Measurements from ENCODE around the gene SLC35E1. TPM values are rescaled to one million over a fixed set of nuclear protein-coding genes. Genes with fewer than 3 reads are reported as not detected.

SLC35E1 gene
- total and polyA plus RNA-seq, 2 experiments from 2014 or later: 17.0 to 30.3 TPM

DNA sequence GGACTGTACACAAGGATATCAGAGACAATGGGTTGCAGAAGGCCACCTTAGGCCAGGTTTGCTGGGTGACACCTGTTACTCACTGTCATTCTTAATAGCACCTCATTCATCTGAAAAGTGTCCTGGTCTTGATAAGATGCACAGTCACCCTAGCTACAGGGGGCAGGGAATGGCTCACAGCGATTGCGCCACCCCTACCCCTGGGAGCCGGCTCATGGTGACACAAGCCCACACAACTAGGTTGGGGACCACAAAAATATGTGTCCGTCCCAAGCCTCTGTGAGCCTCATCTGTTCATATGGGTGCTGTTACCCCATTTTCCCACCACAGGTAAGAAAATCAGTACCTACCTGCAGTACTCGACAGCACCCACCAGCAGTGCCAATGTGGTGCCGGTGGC is 32.4 kb upstream of the SLC35E1 start (continued):
- TF ChIP-seq, protein P1, sequence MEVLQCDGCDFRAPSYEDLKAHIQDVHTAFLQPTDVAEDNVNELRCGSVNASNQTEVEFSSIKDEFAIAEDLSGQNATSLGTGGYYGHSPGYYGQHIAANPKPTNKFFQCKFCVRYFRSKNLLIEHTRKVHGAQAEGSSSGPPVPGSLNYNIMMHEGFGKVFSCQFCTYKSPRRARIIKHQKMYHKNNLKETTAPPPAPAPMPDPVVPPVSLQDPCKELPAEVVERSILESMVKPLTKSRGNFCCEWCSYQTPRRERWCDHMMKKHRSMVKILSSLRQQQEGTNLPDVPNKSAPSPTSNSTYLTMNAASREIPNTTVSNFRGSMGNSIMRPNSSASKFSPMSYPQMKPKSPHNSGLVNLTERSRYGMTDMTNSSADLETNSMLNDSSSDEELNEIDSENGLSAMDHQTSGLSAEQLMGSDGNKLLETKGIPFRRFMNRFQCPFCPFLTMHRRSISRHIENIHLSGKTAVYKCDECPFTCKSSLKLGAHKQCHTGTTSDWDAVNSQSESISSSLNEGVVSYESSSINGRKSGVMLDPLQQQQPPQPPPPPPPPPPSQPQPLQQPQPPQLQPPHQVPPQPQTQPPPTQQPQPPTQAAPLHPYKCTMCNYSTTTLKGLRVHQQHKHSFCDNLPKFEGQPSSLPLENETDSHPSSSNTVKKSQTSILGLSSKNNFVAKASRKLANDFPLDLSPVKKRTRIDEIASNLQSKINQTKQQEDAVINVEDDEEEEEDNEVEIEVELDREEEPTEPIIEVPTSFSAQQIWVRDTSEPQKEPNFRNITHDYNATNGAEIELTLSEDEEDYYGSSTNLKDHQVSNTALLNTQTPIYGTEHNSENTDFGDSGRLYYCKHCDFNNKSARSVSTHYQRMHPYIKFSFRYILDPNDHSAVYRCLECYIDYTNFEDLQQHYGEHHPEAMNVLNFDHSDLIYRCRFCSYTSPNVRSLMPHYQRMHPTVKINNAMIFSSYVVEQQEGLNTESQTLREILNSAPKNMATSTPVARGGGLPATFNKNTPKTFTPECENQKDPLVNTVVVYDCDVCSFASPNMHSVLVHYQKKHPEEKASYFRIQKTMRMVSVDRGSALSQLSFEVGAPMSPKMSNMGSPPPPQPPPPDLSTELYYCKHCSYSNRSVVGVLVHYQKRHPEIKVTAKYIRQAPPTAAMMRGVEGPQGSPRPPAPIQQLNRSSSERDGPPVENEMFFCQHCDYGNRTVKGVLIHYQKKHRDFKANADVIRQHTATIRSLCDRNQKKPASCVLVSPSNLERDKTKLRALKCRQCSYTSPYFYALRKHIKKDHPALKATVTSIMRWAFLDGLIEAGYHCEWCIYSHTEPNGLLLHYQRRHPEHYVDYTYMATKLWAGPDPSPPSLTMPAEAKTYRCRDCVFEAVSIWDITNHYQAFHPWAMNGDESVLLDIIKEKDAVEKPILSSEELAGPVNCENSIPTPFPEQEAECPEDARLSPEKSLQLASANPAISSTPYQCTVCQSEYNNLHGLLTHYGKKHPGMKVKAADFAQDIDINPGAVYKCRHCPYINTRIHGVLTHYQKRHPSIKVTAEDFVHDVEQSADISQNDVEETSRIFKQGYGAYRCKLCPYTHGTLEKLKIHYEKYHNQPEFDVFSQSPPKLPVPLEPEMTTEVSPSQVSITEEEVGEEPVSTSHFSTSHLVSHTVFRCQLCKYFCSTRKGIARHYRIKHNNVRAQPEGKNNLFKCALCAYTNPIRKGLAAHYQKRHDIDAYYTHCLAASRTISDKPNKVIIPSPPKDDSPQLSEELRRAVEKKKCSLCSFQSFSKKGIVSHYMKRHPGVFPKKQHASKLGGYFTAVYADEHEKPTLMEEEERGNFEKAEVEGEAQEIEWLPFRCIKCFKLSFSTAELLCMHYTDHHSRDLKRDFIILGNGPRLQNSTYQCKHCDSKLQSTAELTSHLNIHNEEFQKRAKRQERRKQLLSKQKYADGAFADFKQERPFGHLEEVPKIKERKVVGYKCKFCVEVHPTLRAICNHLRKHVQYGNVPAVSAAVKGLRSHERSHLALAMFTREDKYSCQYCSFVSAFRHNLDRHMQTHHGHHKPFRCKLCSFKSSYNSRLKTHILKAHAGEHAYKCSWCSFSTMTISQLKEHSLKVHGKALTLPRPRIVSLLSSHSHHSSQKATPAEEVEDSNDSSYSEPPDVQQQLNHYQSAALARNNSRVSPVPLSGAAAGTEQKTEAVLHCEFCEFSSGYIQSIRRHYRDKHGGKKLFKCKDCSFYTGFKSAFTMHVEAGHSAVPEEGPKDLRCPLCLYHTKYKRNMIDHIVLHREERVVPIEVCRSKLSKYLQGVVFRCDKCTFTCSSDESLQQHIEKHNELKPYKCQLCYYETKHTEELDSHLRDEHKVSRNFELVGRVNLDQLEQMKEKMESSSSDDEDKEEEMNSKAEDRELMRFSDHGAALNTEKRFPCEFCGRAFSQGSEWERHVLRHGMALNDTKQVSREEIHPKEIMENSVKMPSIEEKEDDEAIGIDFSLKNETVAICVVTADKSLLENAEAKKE (CRISPR knock-in tag; IDR thresholded peaks at IDR 0.05): no peak
- TF ChIP-seq, protein P2, sequence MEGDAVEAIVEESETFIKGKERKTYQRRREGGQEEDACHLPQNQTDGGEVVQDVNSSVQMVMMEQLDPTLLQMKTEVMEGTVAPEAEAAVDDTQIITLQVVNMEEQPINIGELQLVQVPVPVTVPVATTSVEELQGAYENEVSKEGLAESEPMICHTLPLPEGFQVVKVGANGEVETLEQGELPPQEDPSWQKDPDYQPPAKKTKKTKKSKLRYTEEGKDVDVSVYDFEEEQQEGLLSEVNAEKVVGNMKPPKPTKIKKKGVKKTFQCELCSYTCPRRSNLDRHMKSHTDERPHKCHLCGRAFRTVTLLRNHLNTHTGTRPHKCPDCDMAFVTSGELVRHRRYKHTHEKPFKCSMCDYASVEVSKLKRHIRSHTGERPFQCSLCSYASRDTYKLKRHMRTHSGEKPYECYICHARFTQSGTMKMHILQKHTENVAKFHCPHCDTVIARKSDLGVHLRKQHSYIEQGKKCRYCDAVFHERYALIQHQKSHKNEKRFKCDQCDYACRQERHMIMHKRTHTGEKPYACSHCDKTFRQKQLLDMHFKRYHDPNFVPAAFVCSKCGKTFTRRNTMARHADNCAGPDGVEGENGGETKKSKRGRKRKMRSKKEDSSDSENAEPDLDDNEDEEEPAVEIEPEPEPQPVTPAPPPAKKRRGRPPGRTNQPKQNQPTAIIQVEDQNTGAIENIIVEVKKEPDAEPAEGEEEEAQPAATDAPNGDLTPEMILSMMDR (conservative IDR thresholded peaks at IDR 0.05; ENCODE audit: low read depth in 2 of 2): no peak
- TF ChIP-seq JUNB (IDR thresholded peaks at IDR 0.05; ENCODE audit: unreplicated experiment): no peak
- no peak for TF ChIP-seq POLR2AphosphoS5 (IDR thresholded peaks at IDR 0.05; ENCODE audit: low read depth)

DNA sequence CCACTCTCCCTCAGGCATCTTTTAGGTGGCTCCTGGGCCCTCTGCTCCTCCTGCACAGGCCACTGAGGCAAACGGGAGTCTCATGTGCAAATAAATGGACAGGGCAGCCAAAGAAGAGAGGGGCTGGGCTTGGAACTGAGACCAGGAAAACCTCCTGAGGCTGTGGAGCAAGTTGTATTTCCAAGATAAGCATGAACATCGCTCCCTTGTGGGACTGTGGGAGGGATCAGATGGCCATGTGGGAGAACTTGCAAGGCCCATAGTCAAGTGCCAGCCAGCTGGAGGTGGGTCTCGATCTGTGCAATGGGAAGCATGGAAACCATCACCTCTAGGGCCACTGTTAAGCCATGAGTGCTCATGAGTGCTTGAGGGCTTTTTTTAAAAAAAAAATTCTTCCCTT is 30.9 kb upstream of the SLC35E1 start:
- H3K36me3 Mint-ChIP-seq (ENCODE audit: low read depth): no peaks in the 10 kb centered on the region
- no peak overlapping the region for H3K4me2 ChIP-seq
- peaks cover 96% of the 10 kb centered on the region for H3K79me2 ChIP-seq (replicated peaks; ENCODE audit: insufficient read depth)
- H3K27ac ChIP-seq (ENCODE audit: low read depth): no peak overlapping the region
- H3K4me3 Mint-ChIP-seq: no peak overlapping the region
- no peaks in the 10 kb centered on the region; the same call in 2 of the 3 replicates for H3K9me3 Mint-ChIP-seq
- H3K27me3 Mint-ChIP-seq (ENCODE audit: insufficient read depth, low read depth, poor library complexity): peaks cover 4% of the 10 kb centered on the region
- H3K4me1 ChIP-seq (ENCODE audit: insufficient read depth): no peaks in the 10 kb centered on the region
- DNase-seq (ENCODE audit: low spot score): no peak
- H3K36me3 ChIP-seq (ENCODE audit: insufficient read depth): no peaks in the 10 kb centered on the region
- H3K27ac Mint-ChIP-seq: no peak overlapping the region
- no peak overlapping the region for H3K4me3 ChIP-seq
- ATAC-seq: no peak
- H4K20me1 ChIP-seq (replicated peaks; ENCODE audit: insufficient read depth): peaks cover 55% of the 10 kb centered on the region
- no peaks in the 10 kb centered on the region for H3K9me2 ChIP-seq (ENCODE audit: insufficient read depth)
- H2AFZ ChIP-seq: no peak overlapping the region
- H3K27me3 ChIP-seq (ENCODE audit: insufficient read depth): no peaks in the 10 kb centered on the region
- no peaks in the 10 kb centered on the region for H3F3A ChIP-seq (replicated peaks; ENCODE audit: low read depth)
- no peaks in the 10 kb centered on the region for H3K4me1 Mint-ChIP-seq
- TF ChIP-seq STAT1 (IDR thresholded peaks at IDR 0.05; ENCODE audit: unreplicated experiment): no peak
- TF ChIP-seq EZH2 (IDR thresholded peaks at IDR 0.05; ENCODE audit: low read depth, unreplicated experiment): no peak
- TF ChIP-seq, protein P3, sequence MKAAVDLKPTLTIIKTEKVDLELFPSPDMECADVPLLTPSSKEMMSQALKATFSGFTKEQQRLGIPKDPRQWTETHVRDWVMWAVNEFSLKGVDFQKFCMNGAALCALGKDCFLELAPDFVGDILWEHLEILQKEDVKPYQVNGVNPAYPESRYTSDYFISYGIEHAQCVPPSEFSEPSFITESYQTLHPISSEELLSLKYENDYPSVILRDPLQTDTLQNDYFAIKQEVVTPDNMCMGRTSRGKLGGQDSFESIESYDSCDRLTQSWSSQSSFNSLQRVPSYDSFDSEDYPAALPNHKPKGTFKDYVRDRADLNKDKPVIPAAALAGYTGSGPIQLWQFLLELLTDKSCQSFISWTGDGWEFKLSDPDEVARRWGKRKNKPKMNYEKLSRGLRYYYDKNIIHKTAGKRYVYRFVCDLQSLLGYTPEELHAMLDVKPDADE (IDR thresholded peaks at IDR 0.05): no peak
- no peak for TF ChIP-seq CREB1 (CRISPR knock-in tag; IDR thresholded peaks at IDR 0.05; ENCODE audit: low read depth)
- TF ChIP-seq ZNF331 (CRISPR knock-in tag; IDR thresholded peaks at IDR 0.05; ENCODE audit: low read depth): no peak
- no peak for TF ChIP-seq ZNF114 (CRISPR knock-in tag; IDR thresholded peaks at IDR 0.05)
